ENCODE data around the gene MEAK7.

MEAK7 gene

DNA sequence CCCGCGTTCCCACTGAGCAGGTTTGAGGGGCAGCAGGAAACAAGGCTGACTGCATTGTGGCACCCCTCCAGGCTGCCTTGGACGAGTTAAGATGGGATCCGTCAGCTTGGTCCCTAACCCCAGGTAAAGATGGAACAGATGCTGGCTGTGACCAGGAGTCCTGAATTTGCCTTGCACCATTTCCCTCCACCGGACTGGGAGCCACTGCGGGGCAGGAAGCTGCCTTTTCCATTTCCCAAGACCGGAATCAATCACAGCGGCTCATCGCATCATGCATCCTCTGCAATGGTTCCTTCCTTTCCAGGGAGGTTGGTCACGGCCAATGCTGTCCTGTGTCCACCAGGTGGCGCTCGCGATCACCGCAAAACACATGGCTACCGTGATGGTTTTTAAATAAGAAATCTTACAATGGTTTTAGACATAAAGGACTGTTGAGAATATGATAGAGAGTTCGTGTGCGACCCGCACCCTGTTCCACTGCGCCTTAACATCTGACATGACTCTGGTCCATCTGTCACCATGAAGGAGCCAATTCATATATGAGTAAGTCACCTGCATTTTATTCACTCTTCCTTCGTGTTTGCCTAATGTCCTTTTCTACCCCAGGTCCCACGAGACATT lies 6.8 kb upstream of the MEAK7 start:
- peak; percentile 91 for DNase-seq

DNA sequence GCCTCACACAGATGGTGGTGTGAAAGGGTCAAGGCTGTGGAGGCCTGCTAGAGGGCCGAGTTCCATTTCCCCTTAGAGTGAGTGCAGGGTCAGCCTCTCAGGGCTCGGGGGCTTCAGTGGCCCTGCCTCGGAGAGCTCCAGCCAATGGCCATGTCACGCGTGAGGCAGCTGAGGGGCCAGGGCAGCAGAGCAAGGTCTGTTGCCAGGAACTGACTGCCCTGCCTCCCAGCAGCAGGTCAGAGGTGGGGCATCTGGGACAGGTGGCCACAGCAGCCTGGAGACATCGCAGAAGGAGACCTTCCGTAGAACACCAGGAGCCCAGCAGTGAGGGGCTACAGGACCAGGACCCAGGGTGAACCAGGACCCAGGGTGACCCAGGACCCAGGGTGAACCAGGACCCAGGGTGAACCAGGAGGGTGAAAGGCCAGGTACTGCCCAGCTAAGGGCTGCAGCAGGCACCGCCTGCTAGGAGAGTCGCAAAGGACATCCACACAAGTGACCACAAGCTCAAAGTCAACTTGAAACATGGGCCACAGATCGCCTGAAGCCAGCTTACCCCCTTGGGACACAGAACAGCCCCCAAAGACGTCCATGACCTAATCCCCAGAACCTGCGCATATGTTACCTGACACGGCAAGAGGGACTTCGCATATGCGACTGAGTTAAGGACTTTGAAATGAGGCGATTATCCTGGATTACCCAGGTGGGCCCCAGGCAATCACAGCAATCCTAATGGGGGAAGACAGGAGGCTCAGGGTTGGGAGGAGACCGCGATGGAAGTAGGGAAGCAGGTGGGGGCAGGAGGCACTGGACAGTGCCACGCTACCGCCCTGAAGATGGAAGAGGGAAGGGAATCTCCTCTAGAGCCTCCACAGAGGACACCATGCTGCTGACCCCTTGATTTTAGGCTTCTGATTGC lies 4.8 kb upstream of the MEAK7 start:
- DNase-seq = no peak

DNA sequence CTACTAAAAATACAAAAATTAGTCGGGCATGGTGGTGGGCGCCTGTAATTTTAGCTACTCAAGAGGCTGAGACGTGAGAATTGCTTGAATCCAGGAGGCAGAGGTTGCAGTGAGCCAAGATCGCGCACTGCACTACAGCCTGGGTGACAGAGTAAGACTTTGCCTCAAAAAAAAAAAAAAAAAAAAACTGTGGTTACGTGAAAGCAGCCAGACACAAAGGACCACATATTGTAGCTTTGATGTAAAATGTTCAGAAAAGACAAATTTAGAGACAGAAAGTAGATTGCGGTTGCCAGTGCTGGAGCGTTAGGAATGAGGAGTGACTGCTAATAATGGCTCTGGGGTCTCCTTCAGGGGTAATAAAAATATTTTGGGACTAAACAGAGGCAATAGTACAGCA lies 4.0 kb upstream of the MEAK7 start:
- DNase-seq = no peak

DNA sequence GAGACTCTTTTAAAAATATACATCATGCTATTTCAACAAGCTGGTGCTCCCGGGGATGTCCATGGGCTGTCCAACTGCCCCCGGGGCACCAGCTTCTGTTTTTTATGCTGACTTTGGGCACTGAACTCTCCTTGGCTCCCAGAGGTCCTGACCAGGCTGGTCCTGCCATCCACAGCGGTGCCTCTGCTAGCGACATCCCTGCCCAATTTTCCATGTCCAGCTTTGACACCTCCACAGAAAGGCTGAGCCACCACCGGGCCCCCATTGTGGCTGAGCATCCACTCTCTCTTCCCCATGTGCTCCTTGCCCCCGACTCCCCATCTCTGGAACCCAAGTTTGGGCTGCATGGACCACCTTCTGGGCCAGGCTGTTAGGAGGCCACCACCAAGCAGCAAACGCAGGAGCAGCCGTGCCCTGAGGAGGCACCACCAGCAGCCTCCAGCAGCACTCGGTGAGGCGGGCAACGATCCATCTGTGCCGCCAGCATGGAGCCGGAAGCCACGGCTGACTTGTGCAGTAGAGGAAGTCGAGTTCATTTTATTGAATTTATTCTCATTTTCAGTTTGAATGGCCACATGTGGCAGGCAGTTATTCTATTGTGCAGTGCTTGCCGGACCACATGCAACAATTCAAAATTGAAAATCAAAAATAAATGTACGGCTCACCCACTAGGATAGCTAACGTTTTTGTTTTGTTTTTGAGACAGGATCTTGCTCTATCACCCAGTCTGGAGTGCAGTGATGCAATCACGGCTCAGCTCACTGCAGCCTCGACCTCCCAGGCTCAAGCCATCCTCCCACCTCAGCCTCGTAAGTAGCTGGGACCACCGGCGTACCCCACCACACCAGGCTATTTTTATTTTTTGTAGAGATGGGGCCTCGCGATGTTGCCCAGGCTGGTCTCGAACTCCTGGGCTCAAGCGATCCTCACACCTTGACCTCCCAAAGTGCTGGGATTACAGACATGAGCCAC lies 2.8 kb upstream of the MEAK7 start:
- no peak for DNase-seq

DNA sequence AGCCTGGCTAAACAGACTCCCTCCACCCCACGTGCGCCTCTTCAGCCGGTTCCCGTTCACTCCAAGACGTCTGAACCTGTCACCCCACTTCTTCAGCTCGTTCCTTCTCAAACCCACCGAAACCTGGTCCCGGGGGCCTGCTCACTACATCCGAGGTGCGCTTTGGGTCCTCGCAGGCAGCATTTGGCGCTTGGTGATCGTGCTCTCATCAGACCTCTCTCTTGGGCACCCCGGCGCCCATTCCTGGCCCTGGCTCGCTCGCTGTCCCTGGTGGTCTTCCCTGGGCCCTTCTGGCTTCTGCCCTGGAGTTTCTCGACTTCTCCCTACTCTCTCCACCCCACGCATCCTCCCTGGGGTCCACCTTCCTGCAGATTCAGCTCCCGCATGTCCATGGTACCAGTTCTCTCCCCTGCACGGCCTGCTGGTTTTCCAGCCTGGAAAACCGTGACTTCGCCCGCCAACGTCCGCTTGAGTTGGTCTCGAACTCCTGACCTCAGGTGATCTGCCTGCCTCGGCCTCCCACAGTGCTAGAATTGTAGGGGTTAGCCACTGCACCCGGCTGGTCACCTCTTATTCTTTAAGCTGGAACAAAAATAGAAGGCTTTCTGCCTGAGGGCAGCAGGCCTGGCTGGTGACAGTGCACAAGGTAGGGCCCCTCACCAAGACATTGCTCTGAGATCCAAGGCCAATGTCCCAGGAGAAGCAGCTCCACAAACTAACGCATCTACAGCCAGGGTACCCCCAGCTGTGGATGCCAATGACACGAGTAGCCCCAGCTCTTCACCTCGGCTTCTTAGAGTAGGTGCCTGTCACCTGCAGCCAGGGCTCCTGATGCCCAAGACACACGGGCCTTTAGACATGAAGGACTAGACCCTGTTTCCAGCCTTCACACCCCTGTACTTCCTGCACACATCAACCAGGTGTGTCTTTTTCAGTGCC lies 1.1 kb upstream of the MEAK7 start:
- no peak for DNase-seq

DNA sequence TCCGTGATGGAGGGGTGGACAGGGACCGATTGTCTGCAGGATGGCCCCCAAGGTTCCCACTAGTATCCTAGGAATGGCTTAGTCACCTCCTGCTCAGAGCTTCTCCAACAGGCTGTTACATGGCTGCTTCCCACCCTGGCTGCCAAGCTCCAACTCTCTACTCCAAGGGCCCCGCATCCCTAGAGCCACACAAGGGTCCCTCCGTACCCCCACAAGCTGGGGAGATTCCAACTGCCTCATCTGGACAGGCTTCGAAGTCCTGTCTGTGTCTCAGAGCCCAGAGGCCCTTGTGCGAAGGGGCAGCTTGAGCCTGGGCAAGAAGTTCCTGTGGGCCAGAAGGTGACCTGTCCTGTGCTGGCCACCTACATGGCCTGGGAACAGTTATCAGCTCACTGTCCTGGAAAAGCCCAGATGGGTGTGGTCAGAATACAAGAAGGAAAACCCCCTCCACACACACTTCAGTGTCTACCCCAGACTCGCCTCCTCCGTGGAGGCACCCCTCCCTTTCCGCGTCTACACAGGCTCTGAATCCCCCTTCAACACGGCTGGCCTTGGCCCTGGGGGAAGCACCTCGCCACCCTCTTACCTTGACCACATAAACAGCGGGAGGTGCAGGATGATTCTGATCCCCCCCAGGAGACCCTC lies 586 bp downstream of the MEAK7 start:
- DNase-seq = no peak

DNA sequence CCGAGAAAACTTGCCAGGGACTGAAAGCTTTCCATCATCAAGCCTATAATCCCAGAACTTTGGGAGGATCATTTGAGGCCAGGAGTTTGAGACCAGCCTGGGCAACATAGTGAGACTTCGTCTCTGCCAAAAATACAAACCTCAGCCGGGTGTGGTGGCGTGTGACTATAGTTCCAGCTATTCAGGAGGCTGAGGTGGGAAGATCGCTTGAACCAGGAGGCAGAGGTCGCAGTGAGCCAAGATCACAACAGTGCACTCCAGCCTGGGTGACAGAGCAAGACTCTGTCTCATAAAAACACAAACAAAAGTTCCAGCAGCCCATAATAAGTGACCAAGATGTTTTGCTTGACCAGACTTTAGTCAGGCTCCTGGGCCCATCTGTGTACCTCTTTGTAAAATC lies 1.9 kb downstream of the MEAK7 start:
- DNase-seq = no peak

DNA sequence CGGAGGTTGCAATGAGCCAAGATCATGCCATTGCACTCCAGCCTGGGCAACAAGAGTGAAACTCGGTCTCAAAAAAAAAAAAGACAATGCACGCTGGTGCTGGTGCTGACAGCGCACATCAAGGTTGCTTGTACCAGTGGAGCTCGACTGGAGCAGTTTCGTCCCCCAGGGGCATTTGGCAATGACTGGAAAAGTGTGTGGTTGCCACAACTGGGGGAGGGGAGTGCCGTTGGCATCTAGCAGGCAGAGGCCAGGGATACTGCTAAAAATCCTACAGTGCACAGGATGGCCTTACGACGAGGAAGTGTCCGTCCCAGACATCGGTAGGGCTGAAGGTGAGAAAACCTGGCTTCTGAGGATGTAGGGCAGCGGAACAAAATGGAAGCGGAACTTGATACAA lies 2.4 kb downstream of the MEAK7 start:
- no peak for DNase-seq

DNA sequence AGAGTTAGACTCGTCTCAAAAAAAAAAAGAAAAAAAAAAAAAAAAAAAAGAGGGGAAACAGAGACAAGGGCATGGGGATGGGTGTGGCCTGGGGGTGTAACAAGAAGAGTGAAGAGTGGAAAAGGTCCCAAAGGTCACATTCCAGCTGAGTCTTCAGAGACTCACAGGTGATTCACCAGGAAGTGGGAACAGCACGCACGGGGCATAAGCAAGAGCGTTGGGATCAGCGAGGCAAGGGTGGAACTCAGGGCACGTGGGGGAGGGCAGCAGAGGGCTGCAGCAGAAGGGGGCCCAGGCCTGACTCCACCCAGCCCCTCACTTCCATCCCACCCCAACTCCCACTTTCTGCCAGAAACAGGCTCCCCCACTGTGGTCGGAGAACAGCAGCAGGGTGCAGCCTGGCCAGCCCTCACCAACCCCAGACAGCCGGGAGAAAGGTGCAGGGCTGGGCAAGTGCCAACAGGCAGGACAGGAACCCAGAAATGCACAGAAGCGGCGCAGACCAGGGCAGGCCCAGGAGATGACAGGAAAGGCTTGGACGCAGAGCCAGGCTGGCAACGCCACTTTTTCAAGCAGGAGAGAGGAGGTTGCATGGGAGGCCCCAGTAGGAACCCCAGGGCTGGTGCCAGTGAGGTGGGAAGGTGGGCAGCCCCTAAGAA lies 3.3 kb downstream of the MEAK7 start:
- DNase-seq = no peak

DNA sequence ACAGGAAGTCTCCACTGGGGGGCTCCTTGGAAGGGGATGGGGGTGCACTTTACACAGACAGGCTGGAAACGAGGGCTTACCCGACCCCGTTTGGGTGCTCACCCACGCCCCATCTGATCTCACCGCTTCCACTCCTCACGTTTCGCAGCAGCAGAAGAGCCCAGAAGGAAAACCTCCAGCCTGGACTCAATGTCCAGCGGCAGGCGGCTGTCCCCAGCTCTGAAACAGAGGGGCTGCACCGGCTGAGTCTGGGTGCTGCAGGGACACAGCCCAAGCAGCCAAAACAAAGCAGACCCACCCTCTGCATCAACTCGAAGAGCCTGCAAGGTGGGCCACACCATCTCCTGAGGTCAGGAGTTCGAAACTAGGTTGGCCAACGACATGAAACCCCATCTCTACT lies 3.9 kb downstream of the MEAK7 start:
- no peak for DNase-seq

DNA sequence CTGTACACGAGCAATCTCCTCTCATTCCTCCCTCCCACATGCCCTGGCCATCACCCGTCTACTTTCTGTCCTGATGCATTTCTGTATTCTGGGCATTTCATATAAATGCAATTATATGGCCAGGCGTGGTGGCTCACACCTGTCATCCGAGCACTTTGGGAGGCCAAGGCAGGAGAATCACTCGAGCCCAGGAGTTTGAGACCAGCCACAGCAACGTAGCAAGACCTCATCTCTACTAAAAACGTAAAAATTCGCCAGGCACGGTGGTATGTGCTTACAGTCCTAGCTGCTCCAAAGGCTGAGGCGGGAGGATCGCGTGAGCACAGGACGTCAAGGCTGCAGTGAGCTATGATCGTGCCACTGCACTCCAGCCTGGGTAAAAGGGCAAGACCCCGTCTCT lies 4.8 kb downstream of the MEAK7 start:
- no peak for DNase-seq

DNA sequence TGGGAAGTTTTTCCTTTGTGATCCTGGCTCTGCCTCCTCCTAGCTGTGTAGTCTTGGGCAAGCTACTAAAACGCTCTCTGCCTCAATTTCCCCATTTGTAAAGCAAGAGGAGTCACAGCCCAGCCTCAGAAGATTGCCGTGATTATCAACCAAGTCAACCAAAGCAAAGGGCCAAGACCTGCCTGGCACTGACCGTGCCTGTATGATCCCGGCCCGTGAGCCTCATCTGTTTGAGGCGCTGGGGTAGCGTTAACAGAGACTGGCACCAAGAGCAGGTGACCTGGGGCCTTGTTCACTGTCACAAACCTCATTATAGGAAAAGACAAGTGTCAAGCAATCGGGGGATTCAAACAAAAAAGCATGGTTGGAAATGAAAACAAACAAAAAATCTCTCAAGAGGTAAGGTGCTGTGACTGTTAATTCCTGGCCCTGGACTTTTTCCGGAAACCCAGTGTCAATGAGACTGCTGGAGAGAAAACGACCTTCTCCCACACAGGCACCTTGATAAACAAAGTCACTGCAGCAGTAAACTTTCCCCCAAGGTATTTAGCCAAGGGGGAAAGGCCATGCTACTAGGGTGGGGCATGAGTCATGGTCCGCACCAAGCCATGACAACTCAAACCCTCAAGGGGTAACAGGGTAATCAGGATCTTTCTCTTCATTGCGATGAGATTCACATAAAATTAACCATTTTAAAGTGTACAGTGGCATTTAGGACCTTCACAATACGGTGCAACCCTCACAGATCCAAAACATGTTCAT lies 5.4 kb downstream of the MEAK7 start:
- no peak for DNase-seq

DNA sequence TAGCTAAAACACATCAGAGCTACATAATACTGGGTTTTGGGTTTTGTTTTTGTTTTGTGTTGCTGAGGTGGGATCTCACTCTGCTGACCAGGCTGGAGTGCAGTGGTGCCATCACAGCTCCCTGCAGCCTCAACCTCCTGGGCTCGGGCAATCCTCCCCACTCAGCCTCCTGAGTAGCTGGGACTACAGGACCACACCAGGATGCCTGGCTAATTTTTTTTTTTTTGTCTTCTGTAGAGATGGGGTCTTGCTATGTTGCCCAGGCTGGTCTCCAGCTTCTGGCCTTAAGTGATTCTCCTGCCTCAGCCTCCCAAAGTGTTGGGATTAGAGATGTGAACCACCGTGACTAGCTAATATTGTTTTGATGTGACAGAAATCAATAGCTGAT lies 6.2 kb downstream of the MEAK7 start:
- no peak for DNase-seq

DNA sequence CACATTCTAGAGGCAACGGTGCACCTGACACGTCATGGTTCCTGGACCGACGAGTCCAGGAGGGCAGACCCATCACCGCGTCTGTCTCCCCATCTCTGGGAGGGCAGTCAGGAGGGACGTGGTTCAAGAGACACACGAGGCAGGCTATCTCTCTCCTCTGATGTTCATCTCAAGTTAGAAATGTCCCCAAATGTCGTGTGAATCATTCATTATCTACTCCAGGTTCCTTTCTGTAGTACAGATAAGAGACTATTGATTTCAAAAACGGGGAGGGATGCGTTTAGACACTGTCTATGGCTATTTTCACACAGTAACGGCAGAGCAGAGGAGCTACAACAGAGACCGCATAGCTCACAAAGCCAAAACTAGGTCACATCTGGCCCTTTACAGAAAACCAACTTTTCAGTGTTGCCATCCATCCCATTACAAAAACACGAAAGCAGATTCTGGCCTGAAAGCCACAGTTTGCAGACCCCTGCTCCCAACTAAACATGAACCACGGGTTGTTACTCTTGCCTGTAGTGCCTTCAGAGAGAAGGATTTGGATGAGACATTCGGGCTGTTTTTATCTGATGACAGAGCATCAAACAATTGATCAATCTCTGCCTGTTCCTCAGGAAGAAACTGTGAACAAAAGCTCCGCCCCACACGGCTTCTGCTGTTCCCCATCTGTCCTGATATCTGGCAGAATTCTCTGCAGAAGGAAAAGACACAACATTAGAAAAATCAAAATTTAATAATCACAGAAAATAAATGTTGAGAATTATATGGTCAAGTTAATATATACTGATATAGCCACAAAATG lies 6.8 kb downstream of the MEAK7 start:
- no peak for DNase-seq

DNA sequence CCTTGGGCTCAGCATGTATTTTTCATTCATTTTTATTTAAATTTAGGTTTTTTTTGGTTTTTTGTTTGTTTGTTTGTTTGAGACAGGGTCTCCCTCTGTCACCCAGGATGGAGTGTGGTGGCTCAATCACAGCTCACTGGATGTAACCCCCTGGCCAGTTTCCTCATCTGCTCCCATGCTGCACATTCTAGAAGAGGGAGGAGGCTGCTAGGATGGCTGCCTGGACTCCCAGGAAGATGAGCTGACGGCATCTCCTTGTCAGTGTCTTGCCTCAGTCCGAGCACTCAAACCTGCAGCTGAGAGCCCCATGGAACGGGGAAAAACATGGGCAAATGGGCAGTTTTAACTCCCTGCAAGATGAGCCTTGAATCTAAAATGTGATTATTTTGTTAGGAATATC lies 7.5 kb downstream of the MEAK7 start:
- DNase-seq = no peak

DNA sequence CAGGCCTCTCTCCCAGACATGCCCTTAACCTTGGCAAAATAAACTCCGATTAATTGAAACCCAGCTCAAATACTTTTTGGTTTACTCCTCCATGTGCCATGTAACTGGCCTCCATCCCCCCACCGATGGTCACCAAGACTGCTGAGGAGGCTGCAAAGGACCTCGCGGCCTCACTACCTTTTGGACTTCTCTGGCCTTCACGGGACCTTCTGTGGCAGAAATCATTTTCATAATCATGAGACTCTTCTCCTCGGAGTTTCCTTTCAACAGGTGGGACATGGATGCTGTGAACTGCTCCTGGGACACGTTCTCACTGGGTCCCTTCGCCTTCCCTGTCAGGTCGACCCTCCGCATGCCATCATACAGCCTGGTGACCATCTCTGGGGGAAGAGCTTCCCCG lies 9.0 kb downstream of the MEAK7 start:
- no peak for DNase-seq

DNA sequence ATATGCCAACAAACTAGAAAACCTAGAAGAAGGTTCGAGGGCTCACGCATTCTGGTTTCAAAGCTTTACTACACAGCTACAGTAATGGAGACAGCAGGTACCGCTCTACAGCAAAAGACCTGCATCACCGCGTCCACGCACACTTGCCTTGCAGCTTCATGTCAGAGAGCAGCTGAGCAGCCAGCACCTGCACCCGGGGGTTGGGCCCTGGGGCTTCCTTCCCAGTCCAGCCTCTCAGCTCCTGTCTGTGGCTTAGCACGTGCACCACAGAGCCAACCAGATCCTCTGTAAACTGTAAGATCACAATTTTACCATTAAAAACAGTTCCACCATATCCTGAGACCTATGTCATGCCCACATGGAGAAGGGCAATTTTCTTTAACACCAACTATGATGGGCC lies 15.3 kb downstream of the MEAK7 start:
- no peak for DNase-seq

DNA sequence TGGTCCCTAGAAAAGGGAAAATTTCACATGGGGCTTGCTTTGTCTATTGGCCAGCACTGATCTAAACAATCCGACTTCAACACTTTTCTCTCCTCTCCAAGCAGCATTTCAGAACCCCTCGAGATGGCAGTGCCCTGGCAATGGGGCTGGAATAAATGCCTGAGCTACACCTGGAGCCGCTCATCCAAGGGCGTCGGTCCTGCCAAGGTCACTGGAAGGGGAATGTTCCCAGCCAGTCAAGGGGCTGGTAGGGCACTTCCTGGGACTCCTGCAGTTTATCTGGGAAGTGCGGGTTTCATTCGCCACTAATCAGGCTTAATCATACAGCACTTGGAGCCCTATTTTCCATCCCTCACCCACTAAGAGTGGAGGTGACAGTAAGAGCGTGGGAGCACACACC lies 17.1 kb downstream of the MEAK7 start:
- no peak for DNase-seq

DNA sequence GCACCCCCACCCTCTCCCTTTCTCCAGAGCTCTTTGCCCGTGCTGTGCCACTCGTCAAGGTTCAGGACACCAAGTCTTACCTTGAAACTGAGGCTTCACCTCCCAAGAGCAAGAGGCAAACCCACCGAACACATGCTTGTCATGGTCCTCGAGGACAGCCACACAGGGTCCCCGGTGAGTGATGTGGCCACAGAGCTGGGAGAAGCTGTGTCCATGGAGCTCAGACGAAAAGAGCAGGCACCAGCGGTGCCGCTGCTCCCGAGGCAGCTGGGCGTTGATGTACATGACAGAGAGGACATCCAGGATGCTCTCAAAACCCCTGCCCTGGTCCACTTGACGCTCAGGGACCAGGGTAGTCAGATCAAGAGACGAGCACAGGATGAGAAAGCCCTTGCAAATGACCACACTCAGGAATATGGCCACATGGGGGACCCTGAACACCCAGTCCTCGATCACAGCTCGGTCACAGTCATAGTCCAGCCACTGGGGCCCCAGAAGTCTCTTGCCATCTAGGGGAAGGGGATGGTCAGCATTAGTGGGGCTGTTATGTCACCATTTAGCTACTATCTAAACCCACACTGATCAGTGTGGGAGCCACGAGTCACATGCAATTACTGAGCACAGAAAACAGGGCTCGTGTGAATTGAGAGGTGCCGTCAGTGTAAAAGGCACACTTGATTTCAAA lies 17.8 kb downstream of the MEAK7 start:
- DNase-seq = no peak

All from T-helper 9 cell (primary cell).